GM19035 (cell line): Measurements from ENCODE around the gene SPATA31D3.
"Not testable (repeated sequence)": the region's sequence is repeated elsewhere in the genome, so short reads cannot be mapped to it uniquely, and the experiment has no call there.

Source experiments
- ATAC-seq: cut with Tn5 transposase; IDR thresholded peaks from one replicate; pipeline ENCODE4 v1.9.1; 2021; ENCODE audit not compliant: unreplicated experiment

SPATA31D3 gene

DNA sequence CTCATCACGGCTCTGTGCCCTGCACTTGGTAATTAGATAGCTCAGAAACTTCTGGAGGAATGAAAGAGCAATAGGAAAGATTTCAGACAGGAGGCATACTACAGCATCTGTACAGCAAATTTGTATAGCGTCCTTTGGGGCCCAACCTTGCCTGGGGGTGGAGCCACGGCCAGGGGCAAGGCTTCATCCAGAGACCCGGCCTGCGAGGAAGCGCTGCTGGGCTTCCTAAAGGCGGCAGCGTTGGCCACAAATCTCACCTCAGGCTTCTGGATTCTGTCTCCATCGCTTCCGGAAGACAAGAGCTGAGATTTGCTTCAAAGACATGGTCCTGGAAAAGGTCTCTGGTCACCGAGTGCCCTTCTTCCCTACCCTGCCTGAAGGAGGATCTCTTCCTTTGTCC, 33.1 kb downstream of the SPATA31D3 start:
- ATAC-seq, result no peak

GRCh38 chr9:81979196-81979595, 35.9 kb downstream of the SPATA31D3 start:
- peak; percentile 92 for ATAC-seq

GRCh38 chr9:81980568-81980967, 37.3 kb downstream of the SPATA31D3 start:
- ATAC-seq, result no peak

- no peak for ATAC-seq
These were observed 38.6 kb downstream of the SPATA31D3 start for GRCh38 chr9:81981883-81982282.

- ATAC-seq, result no peak
These were observed 41.6 kb downstream of the SPATA31D3 start for GRCh38 chr9:81984928-81985327.

GRCh38 chr9:81986051-81986450, 42.8 kb downstream of the SPATA31D3 start:
- ATAC-seq, result no peak

DNA sequence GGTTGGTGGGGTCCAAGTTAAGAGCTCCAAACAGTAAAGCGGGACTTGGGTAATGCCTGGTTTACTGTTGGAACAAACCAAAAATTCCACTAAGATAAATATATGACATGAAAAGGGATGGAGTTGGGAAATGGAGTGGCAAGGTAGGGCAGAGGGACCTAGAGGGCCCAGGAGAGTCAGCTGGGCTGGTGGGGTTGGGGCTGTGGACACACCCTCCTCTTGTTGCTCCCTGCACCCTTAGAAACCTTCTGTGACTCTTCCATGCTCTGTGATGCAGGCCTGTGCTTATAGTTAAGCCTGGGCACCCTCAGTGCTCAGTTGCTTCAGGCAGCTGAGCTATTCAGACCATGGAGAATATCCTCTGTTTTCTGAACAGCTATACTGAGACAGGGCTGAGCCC, 45.2 kb downstream of the SPATA31D3 start, which contains the start of gene SPATA31D1:
Gene SPATA31D1 (plus strand): TSS at position 301 of the 400 bp plus-strand sequence. CDS start 47 bp downstream, at position 348.
- not testable (repeated sequence) for ATAC-seq

GRCh38 chr9:81989700-81990099, 46.4 kb downstream of the SPATA31D3 start:
- no peak for ATAC-seq

- ATAC-seq, result no peak
These were observed 50.4 kb downstream of the SPATA31D3 start for GRCh38 chr9:81993656-81994055.
